NCI-H2107 treated with DMSO at 0.1 percent for 48 hours (cell line): ENCODE measurements around the gene SCYGR3.

ENCODE experiments used
- DNase-seq: peaks from one replicate; lab custom pipeline; 2025; ENCODE audit not compliant: unreplicated experiment; lab: John Stamatoyannopoulos, UW

SCYGR3 gene

DNA sequence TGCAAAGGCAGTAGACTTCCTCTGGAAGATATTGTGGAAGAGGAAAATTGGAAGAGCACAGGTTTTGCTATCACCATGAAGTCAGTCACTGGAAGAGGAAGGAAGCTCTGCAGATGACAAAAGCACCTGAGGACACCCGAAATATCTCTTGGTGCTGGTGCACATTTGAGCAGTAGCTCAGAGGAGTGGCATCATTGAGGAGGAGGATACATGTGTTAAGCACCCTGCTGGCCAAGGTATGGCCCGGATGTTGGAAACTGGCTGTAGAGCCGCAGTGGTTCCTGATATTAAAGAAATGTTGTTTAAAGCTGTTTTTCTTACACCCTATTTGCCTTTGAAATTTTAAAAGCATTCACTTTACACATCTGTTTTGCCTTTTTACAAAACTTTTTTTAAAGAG, 48.6 kb downstream of the SCYGR3 start:
- no peak for DNase-seq

DNA sequence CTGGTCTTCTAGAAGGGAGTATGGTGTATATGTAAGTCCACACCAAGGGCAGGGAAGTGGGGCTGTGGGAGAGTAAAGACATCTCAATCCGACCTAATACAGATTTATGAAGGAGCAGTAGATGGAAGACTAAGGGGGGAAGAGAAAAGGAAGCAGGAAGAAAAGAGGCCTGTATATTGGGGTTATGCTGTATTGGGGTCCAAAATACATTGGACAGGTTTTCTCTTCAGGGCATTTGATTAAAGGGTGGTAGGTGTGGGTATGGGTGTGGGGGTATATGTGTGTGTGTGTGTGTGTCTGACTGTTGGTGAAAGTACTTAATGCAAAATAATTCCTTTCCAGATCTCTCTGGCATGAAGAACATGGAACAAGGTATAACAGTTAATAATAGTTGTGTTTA, 49.6 kb downstream of the SCYGR3 start:
- DNase-seq, result no peak
